Measurements from ENCODE around the gene USP13.
"Not testable (repeated sequence)": the region's sequence is repeated elsewhere in the genome, so short reads cannot be mapped to it uniquely, and the experiment has no call there.

The USP13 gene

DNA sequence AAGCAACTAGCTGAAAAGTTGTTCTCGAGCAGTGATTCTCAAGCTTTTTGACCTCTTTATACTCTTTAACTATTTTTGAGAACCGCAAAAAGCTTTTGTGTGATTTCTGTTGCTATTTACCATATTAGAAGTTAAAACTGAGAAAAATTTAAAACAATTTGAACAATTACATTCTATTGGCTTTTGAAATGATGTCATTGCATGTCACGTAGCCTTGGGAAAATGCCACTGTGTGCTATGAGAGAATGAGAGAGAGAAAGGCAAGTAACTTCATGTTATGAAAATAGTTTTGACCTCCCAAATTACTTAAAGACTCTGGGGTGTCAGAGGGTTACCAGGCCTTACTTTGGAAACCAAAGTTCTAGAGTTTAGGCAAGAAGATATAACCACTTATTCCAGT, 8.0 kb downstream of the USP13 start:
- FAIRE-seq: no peak

DNA sequence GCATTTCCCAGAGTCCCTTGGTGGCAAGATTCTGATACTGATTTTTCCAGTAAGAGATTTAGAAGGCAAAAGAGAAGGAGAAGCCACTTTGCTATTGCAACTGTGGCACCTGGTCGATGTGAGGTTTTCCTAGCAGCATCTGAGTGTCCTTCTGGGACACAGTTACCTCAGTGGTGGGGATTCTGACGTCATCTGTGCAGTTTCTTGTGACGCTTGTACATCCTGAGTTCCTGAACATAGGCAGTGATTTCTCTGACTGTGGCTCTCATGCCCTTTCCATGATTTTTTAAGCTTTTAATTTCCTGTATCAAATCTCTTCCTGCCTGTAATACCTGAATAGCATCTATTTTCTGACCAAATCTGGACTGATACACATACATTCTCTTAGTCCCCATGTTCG, 8.9 kb downstream of the USP13 start:
- FAIRE-seq: no peak

DNA sequence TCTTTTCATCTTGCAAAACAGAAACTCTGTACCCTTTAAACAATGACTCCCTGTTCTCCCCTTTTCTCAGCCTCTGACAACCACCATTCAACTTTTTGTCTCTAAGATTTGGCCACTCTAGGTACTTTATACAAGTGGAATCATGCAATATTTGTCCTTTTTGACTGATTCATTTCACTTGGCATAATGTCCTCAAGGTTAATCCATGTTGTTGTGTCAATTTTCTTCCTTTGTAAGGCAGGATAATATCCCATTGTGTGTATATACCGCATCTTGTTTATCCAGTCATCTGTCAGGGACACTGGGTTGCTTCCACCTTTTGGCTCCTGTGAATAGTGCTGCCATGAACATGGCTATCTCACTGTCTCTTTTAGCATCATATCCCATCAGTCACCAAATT, 10.3 kb downstream of the USP13 start:
- no peak for FAIRE-seq

DNA sequence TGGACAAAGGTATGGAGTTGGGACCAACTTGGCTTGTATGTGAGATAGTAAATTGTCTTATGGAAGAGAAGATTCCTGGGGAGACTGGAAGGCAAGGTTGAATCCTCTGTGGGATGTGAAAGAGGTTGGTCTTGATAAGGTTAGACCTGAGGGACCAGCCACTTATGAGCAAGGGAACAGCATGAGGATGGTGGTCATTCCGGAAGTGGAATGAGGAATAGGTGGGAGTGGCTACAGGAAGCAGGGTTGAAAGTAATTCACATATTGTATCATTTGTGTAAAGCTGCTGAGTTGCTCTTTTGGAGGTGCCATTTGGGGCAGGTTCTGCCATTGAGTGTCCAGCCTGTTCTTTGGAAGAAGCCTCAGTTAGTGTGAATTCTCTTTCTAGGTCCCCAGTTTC, 13.2 kb downstream of the USP13 start:
- FAIRE-seq: no peak

DNA sequence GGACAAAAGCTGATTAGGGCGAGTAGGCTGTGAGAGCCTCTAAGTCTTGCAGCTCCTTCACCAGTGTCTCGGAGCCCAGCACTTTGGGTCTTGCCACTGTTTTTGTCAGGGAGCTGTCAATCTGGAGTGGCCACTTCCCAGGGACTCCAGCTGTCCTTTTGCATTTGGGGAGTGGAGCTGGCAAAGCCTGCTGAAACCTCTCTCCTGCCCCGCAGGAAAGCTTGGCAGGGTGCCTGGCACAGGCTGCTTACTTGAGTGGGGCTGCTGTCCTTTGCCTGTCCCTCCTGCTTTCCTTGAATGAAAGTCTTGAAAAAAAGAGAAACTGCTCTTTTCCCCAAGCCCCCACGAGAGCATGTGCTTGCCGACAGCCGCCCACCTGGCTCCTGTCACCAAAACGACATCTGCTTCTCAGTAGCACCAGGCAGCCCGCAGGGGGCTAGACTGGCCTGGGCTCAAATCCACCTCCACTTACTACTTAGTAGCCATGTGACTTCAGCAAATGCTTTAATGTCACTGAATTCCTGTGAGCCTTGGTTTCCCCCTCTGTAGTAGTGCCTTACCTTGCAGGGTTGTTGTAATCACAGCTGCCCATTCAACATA, 13.7 kb downstream of the USP13 start:
- FAIRE-seq: no peak

DNA sequence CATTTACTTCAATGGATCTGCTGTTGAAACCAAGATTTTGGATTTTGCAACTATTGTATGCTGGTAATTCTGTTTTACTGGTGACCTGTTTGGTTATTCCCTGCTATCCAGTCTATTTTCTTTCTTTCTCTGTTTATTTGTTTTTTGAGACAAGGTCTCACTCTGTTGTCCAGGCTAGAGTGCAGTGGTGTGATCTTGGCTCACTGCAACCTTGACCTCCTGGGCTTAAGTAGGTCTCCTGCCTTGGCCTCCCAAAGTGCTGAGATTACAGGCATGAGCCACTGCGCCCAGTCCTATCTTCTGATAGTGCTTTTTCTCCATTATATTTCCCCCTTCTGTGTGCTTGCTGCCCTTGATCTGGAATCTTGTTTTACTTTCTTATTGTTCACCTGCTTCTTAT, 15.6 kb downstream of the USP13 start:
- FAIRE-seq: no peak

DNA sequence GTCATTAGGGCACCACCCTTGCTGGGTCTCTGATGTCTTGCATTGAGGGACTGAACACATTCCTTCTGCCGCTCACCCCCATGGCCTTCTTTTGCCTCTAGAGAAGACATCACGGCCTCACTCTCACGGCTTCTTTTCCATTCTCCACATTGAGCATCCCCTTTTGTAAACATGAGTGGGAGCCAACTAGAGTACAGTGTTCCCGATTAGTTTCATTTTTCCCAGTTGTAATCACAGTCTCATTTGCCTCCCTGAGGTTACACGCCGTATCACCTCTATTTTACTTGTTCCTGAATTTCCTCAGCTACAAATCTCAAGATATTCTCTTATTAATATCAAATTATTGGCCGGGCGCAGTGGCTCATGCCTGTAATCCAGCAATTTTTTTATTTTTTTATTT, 17.5 kb downstream of the USP13 start:
- FAIRE-seq: no peak

DNA sequence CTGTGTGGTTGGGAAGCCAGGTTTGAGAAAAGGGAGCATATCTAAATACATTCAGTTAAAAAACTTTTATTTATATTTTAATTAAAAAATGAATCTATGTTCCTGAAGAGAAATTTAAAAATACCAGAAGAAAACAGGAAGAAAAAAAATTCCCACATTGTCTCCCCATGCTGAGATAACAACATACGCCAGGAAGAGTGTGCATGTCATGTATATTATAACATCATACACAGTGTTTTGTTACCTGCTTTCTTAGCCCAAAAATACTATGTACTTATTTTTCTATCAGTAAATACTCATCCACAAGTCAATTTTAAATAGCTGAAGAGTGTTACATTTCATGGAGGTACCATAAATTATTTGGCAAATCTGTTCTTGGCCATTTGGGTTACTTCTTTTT, 18.5 kb downstream of the USP13 start:
- no peak for FAIRE-seq

DNA sequence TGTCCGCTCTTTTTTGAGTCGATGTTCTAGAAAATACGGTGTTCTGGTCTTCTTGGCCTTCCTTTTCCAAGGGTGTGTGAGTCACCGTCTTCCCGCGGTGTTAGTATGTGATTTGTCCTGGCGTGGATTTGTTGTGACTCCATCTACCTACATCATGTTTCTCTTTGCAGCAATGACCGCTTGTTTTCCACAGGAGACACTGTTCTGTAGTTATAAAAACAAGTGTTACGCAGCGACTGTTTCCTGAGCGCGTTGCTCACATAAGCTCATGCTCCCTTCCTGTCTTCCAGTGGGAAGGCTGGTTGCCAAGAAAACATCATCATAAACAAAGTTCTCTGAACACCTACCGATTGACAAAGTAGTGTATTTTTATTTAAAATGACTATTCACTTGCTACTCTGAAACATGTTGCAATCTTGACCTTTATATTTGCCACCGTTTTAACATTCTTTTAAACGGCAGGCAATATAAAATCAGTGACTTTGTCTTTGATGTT, 19.0 kb downstream of the USP13 start:
- FAIRE-seq: no peak

DNA sequence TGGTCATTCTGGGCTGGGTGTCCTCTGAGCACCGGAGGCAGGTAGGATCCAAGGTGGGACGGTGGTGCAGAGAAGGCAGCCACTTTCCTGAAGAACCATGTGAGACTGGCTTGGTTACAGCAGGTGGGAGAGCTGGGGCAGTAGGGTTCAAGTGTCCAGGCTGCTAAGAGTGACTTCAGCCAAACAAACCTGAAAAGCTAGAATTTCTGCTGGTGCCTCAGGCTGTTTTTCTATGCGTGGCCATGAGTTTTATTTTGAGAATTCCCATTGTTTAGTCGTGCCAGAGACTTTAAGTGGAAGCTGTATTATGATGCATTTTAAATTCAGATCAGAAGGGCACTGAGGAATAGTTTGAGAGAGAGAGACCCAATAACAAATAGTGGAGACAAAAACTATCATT, 20.1 kb downstream of the USP13 start:
- no peak for FAIRE-seq

DNA sequence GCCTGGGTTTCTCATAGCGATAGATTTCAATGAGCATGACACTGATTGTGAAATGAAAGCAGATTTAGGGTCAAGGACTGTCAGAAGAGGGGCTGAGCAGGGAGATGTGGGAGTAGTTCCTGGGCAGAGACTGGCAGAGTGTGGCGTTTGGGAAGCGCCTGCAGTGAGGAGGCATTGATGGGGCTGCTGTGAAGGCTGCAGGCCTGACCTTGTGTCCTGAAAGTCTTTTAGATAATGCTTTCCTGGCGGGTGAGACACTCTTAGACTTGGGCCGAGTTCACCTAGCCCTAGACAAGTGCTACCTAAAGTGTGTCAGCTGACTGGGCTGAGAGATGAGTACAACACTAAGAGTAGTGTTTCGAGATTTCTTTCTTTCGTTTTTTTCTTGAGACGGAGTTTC, 20.7 kb downstream of the USP13 start:
- FAIRE-seq: no peak

DNA sequence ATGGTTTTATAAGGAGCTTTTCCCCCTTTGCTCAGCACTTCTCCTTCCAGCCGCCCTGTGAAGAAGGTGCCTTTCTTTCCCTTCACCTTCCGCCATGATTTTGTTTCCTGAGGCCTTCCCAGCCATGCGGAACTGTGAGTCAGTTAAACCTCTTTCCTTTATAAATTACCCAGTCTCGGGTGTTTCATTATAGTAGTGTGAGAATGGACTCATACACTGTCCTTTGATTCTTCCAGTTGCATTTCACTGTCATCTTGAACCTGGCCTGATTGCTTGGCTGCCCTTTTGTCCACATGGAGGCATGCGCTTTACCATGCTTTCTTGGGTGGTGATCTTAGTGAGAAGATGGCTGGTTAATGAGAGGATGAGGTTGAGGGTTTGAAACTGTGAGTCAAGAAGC, 23.2 kb downstream of the USP13 start:
- no peak for FAIRE-seq

DNA sequence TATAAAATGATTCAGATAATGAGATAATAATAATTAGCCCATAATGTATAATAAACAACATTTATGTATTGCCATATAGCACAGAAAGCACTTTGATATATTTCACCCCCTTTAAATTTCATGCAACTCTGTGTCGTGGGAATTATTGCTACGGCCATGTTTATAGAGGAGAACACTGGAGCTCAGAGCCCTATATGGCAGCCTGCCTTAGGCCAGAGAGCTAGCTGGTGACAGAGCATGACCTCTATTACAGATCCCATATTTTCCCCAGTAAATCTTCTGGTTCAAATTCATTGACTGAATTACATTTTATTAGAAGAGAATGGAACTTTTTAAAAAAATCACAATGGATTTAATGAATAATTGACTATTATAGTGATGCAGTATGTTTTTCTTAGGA, 25.0 kb downstream of the USP13 start:
- FAIRE-seq: no peak

DNA sequence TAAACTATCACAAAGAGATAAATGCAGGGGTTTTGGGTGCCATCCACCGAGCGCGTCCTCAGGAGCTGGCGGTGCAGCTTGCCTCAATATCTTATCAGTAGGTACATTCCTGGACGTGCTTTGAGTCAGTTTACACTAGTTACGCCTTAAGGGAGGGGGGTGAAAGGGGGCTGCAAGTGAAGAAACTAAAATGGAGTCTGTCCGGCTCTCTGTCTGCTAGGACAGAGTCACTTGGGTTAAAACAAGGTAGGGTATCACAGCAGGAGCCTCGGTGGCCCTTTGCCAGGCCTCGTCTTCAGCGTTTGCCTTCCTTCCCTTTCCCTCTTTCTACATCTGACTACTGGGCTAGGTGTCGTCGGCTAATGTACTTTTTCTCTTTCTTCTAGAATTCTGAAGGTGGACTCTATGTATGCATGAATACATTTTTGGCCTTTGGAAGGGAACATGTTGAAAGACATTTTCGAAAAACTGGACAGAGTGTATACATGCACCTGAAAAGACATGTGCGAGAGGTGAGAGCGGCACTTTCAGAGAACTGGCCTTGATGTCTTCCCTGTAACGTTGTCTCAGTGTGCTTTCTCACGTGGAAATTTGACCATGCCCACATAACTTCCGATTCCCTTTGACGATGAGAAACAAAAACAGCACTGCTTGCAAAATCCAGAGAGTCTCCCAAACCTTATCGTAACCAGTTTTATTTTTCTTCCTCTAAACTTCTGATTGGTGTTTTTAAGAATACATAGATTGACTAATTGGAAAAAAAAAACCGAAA, 28.8 kb downstream of the USP13 start:
- FAIRE-seq: no peak

DNA sequence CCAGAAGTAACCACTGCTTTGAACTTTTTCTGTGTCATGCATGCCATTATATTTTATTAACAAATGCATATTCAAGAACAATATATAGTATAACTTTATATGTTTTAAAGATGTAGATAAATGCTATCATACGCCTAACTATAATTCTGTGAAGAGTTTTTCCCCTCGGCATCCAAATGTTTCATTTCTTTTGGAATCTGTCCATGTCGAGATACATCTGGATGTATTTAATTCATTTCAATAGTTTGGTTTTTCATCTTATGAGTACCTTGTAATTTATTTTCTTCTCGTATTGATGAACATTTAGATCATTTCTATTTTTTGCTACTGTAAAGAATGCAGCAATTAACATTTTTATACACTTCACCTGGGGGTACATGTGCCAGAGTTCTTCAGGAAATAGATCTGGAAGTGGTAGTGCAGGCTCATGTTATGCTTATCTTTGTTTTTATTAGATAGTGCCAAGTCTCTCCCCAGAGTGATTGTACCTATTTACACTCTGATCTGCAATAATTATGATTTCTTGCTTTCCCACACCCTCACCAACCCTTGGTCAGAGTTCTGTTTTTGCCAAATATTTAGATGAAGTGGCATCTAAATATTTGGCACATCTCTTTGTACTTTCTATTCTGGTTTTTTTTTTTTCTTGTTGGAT, 29.7 kb downstream of the USP13 start:
- no peak for FAIRE-seq

DNA sequence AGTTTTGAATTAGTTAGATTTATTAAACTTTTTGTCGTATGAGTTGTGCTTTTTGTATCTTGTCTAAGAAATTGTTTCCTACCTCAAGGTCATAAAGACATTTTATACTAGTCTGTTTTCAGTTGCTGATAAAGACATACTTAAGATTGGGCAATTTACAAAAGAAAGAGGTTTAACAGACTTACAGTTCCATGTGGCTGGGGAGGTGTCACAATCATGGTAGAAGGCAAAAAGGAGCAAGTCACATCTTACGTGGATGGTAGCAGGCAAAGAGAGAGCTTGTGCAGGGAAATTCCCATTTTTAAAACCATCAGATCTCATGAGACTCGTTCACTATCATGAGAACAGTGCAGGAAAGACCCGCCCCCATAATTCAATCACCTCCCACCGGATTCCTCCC, 30.4 kb downstream of the USP13 start:
- FAIRE-seq: not testable (repeated sequence)

DNA sequence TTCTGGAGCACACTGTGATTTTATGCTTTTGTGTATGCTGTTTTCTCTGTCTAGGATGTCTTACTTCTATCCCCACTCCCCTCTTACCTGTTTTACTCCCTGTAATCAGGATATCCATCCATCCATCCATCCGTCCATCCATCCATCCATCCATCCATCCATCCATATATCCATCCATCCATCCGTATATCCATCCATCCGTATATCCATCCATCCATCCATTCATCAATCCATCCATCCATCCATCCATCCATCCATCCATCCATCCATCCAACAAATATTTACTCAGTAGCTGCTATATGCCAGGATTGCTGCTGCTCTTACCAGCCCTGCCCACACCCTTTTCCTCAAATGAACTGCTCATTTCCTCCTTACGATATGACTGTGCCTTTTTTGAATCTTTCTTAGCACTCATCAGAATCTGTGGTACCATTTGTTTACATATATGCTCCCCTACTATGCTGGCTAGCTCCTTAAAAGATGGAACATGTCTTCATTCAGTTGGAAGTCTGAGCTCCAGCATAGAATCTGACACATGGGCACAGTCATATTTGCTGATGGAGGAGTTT, 35.2 kb downstream of the USP13 start:
- FAIRE-seq: no peak

DNA sequence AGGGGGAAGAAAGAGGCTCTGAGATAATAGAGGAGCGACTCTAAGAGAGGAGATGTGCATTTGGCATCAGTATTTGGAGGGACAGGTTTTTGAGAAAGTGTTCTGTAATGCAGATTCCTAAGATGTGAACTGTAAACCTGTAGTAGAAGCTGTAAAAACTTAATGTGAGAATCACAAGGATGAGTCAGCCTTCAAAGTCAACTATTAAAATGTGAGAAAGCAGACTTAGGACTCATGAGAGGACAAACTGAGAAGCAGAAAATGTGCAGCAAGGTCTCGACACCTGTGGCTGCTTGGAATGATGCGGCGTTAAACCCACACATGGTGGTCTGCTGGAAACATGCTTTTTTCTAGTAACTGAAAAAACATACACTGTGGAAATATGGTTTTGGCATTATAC, 36.0 kb downstream of the USP13 start:
- FAIRE-seq: no peak

DNA sequence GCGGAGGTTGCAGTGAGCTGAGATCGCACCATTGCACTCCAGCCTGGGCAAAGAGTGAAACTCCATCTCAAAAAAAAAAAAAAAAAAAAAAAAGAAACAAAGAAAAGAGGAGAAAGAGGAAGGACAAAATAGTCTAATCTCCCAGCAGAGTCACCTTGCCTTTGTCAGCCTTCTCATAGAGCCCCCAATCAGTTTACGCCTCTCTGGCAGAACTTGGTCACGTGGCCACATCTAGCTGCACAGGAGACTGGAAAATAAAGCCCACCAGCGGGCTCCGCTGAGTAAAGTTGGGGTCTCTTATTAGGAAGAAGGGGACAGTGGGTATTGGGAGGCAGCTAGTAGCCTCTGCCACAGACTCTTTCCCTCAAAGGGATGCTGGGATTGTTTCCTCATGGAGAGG, 41.9 kb downstream of the USP13 start:
- no peak for FAIRE-seq

DNA sequence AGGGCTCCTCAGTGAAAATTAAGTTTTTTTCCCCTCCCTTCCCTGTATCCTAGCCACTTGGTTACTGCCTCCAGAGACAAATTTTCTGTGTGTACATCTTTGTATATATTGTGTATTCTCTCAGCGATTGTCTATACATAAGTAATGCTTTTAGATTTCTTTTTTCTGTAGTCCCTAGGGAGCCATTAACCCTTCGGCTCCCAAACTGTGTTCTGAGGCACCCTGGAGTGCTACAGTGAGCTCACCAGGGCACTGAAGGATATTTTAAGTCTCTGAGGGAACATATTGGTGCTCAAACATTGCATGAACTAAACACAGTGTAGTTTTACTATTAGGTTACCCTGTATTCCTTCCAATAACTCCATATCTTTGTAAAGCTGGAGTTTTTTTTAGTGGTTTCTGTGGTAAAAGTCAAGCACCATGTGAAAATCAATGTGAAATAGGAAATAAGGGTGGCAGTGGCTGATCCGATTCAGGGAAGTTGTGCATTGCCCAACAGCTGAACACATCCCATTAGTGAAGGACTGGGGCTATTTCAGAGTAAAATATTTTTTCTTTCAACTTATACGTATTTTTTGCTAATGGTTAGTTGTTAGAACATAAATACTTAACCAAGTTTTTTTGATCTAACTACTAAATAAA, 43.0 kb downstream of the USP13 start:
- FAIRE-seq: no peak

DNA sequence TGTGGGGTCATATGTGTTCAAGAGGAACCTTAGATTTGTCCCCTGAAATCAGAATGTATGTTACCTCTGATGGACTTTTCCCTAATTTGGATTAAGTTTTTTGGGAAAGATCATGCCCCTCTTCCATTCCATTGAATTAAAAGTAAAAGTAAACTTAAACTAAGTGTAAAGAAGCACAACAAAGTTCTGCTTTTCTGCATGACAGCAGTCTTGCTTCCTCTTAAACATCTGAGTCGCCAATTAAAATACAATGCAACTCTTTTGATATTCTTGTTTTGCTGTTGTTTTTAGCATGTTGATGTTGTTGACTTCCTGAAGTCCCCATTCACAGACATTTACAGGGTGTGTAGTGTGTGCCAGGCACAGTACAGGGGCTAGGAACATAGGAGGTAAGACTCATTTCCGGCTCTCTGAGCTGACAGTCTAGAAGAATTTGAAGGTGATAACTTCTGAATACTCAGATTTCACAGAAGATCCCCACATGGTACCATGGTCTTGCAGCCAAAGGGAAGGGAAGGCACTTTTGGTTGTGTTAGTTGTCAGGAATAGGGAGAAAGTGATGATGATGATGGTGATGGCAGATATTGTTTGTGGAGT, 45.0 kb downstream of the USP13 start:
- FAIRE-seq: no peak

DNA sequence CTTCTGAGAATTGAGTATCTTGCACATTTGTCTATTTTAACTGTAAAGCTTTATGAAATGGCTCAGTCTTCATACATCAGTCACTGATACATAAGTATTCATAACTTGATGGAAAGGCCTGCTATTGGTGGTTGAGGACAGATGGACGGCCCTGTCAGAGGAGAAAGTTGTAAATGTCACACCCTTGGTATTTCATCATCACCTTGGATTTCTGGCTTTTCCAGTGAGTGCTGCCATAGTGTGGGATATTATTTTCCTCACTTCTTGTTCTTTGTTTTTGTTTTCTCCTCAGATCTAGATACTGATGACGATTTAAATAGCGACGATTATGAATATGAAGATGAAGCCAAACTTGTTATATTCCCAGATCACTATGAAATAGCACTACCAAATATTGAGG, 47.9 kb downstream of the USP13 start:
- FAIRE-seq: no peak

Measured in islet of Langerhans (tissue), 1 donor.